Thyroid gland (tissue), 4 donors: ENCODE measurements around the gene PADI3.

Experiments used
- CTCF ChIP-seq, 6 experiments: fragments of 200-600 bp in 3 of 6; fragments of 450-650 bp in 3 of 6; sonication (generic) in 3 of 6; IDR thresholded peaks; one replicate each; pipeline ENCODE4 v1.5.1; 2016 to 2019; ENCODE audit warnings: antibody characterized with exemption in 6 of 6, mild to moderate bottlenecking in 2 of 6, inconsistent platforms in 1 of 6, moderate library complexity in 1 of 6
- POLR2A ChIP-seq, 2 donors: fragments of 450-650 bp; IDR thresholded peaks; one replicate each; pipeline ENCODE4 v1.6.1; 2017; ENCODE audit warnings: antibody characterized with exemption in 2 of 2, mild to moderate bottlenecking in 2 of 2, moderate library complexity in 1 of 2

- TF ChIP-seq POLR2A (IDR thresholded peaks at IDR 0.05) (no peak), CTCF (IDR thresholded peaks at IDR 0.05) (no peak)
Observed at GRCh38 chr1:17316704-17317103, 67.8 kb downstream of the PADI3 start.
